CD14-positive monocyte (primary cell): ENCODE data around the gene INHBC. TPM values are rescaled to one million over a fixed set of nuclear protein-coding genes. Genes with fewer than 3 reads are reported as not detected.

Experiments
- DNase-seq, 3 donors: peaks; one replicate each; pipeline ENCODE4 v3.0.0-alpha.2; 2011 to 2022
- H2AFZ ChIP-seq: 2 replicates; pipeline ENCODE4 v1.6.0; 2012; ENCODE audit warnings: mild to moderate bottlenecking, low read depth, low read length, inconsistent platforms; ENCODE audit not compliant: insufficient read depth, poor library complexity, severe bottlenecking
- H3K27ac ChIP-seq, 2 donors: 1 replicate in 1 of 2; 2 replicates in 1 of 2; pipeline ENCODE4 v1.5.1; 2012 to 2013; ENCODE audit warnings: low read length in 2 of 2, control low read depth in 1 of 2, inconsistent platforms in 1 of 2, low read depth in 1 of 2, mild to moderate bottlenecking in 1 of 2
- H3K27me3 ChIP-seq, 2 donors: one replicate each; pipeline versions ENCODE4 v1.6.0 to v1.6.1; 2011 to 2013; ENCODE audit warnings: low read length in 2 of 2; ENCODE audit not compliant: control insufficient read depth in 2 of 2, insufficient read depth in 2 of 2
- H3K36me3 ChIP-seq, 2 donors: replicated peaks in 1 of 2; 1 replicate in 1 of 2; 2 replicates in 1 of 2; pipeline versions ENCODE4 v1.5.1 to v1.6.1; 2012 to 2013; ENCODE audit warnings: low read length in 2 of 2, control low read depth in 1 of 2, inconsistent platforms in 1 of 2, mild to moderate bottlenecking in 1 of 2; ENCODE audit not compliant: insufficient read depth in 2 of 2, control insufficient read depth in 1 of 2
- H3K4me1 ChIP-seq, 2 donors: 1 replicate in 1 of 2; 2 replicates in 1 of 2; pipeline versions ENCODE4 v1.5.1 to v1.6.1; 2012 to 2013; ENCODE audit warnings: low read length in 2 of 2, control low read depth in 1 of 2, inconsistent platforms in 1 of 2, mild to moderate bottlenecking in 1 of 2, moderate library complexity in 1 of 2; ENCODE audit not compliant: insufficient read depth in 2 of 2, control insufficient read depth in 1 of 2
- H3K4me2 ChIP-seq: replicated peaks from 2 replicates; pipeline ENCODE3; 2012; ENCODE audit warnings: low read length, moderate library complexity, mild to moderate bottlenecking; ENCODE audit not compliant: poor library complexity, severe bottlenecking; ENCODE audit errors: extremely low read depth
- H3K4me3 ChIP-seq, 3 experiments: fragments of 200-600 bp in 1 of 3; sonication (generic) in 1 of 3; replicated peaks in 1 of 3; 1 replicate in 2 of 3; 2 replicates in 1 of 3; pipeline ENCODE4 v1.5.1; 2011 to 2013; ENCODE audit warnings: low read length in 3 of 3, mild to moderate bottlenecking in 3 of 3, control low read depth in 2 of 3, low read depth in 2 of 3, inconsistent platforms in 1 of 3, moderate library complexity in 1 of 3
- H3K79me2 ChIP-seq: 2 replicates; pipeline ENCODE4 v1.6.0; 2012; ENCODE audit warnings: mild to moderate bottlenecking, control low read depth, inconsistent platforms, low read length, moderate library complexity; ENCODE audit not compliant: insufficient read depth
- H3K9ac ChIP-seq: 2 replicates; pipeline ENCODE4 v1.6.0; 2017; ENCODE audit warnings: low read length, mild to moderate bottlenecking; ENCODE audit not compliant: insufficient read depth, poor library complexity, severe bottlenecking
- H3K9me3 ChIP-seq, 2 donors: replicated peaks in 1 of 2; 1 replicate in 1 of 2; 2 replicates in 1 of 2; pipeline versions ENCODE4 v1.5.1 to v1.6.1; 2012 to 2013; ENCODE audit warnings: low read length in 2 of 2, control low read depth in 1 of 2; ENCODE audit not compliant: control insufficient read depth in 1 of 2, insufficient read depth in 1 of 2
- H4K20me1 ChIP-seq: 2 replicates; pipeline ENCODE4 v1.6.0; 2012; ENCODE audit warnings: mild to moderate bottlenecking, low read length, control low read depth, moderate library complexity; ENCODE audit not compliant: insufficient read depth
- H3K27ac Mint-ChIP-seq, 7 donors: one replicate each; pipeline ENCODE4 v1.8.0; 2020; ENCODE audit warnings: mild to moderate bottlenecking in 7 of 7, mixed read lengths in 7 of 7, moderate library complexity in 6 of 7, inconsistent platforms in 2 of 7
- H3K27me3 Mint-ChIP-seq, 3 donors: one replicate each; pipeline ENCODE4 v1.8.0; 2021 to 2022; ENCODE audit warnings: low read depth in 3 of 3, mild to moderate bottlenecking in 3 of 3, mixed read lengths in 3 of 3, moderate library complexity in 3 of 3, inconsistent platforms in 1 of 3
- H3K36me3 Mint-ChIP-seq, 2 donors: one replicate each; pipeline ENCODE4 v1.8.0; 2020; ENCODE audit warnings: mixed read lengths in 2 of 2, inconsistent platforms in 1 of 2, mild to moderate bottlenecking in 1 of 2
- H3K4me1 Mint-ChIP-seq: one replicate; pipeline ENCODE4 v1.8.0; 2020; ENCODE audit warnings: mild to moderate bottlenecking, mixed read lengths
- H3K4me3 Mint-ChIP-seq, 2 donors: one replicate each; pipeline ENCODE4 v1.8.0; 2020; ENCODE audit warnings: mild to moderate bottlenecking in 2 of 2, mixed read lengths in 2 of 2, moderate library complexity in 1 of 2
- H3K9me3 Mint-ChIP-seq, 7 donors: one replicate each; pipeline ENCODE4 v1.8.0; 2020 to 2022; ENCODE audit warnings: mixed read lengths in 7 of 7, mild to moderate bottlenecking in 6 of 7, moderate library complexity in 6 of 7, inconsistent platforms in 2 of 7
- CTCF ChIP-seq: fragments of 200-600 bp; IDR thresholded peaks from one replicate; pipeline ENCODE4 v1.8.0; 2022; ENCODE audit warnings: antibody characterized with exemption, mild to moderate bottlenecking
- WGBS: methylation state at CpG from one replicate; pipeline ENCODE4 v1.1.5; 2013; ENCODE audit warnings: missing lambda C conversion rate; ENCODE audit not compliant: insufficient coverage; 5-methylcytosine and 5-hydroxymethylcytosine counted together
- intact Hi-C, 2 donors: fragments of 100-400 bp; cut with micrococcal nuclease; formaldehyde crosslinking; loops; one replicate each; pipeline versions ENCODE4 v1.15.0 to v1.15.1; 2023
- polyA plus RNA-seq, 3 donors: library from polyadenylated mRNA; depleted of rRNA in 1 of 3; unstranded in 2 of 3; stranded (reverse) in 1 of 3; fragments of 300-500 nt in 2 of 3; fragments of >200 nt in 1 of 3; fragmentation: Illumina TruSeq in 2 of 3; gene quantifications; 1 replicate in 2 of 3; 2 replicates in 1 of 3; pipeline ENCODE4 v1.2.3, GENCODE V29; 2012 to 2021

The INHBC gene
- polyA plus RNA-seq, 3 donors, result not detected

- H3K27ac ChIP-seq, result peak overlapping the region in 1 of 2 donors; percentile 61
- peaks cover 37 to 52% of the 10 kb centered on the region in 2 donors for H3K36me3 Mint-ChIP-seq
- no peak overlapping the region for H3K4me2 ChIP-seq
- peaks cover 24 to 41% of the 10 kb centered on the region in 2 donors for H3K36me3 ChIP-seq
- H3K9me3 Mint-ChIP-seq, result peaks cover 0 to 2% (median 0%) of the 10 kb centered on the region in 7 donors
- H3K79me2 ChIP-seq, result peaks cover 85% of the 10 kb centered on the region
- no peaks in the 10 kb centered on the region for H3K9me3 ChIP-seq
- no peaks in the 10 kb centered on the region for H3K4me1 ChIP-seq
- H3K27me3 Mint-ChIP-seq, result no peaks in the 10 kb centered on the region
- no peak for DNase-seq
- no peaks in the 10 kb centered on the region for H3K27me3 ChIP-seq
- H3K4me3 ChIP-seq, result no peak overlapping the region
- WGBS, result no CpG with 5 or more reads among the region's 9 CpGs
- peaks cover 89% of the 10 kb centered on the region for H4K20me1 ChIP-seq
- no peak overlapping the region for H3K4me3 Mint-ChIP-seq
- H3K4me1 Mint-ChIP-seq, result peaks cover 12% of the 10 kb centered on the region
- no peak for TF ChIP-seq CTCF
- intact Hi-C loops, result no loop called here
- no peak overlapping the region for H3K9ac ChIP-seq
- H3K27ac Mint-ChIP-seq, result peak overlapping the region in 1 of 7 donors; percentile 34
- H2AFZ ChIP-seq, result no peak overlapping the region
These were observed 16.3 kb upstream of the INHBC start for GRCh38 chr12:57418255-57418654.

- TF ChIP-seq CTCF, result no peak
- intact Hi-C loops, result no loop called here
- WGBS, result 100% methylated on average over 2 of the region's 2 CpGs
- no peaks in the 10 kb centered on the region for H3K9me3 ChIP-seq
- no peak overlapping the region for H3K27ac ChIP-seq
- H3K79me2 ChIP-seq, result peaks cover 80% of the 10 kb centered on the region
- no peak overlapping the region for H2AFZ ChIP-seq
- H3K27me3 Mint-ChIP-seq, result no peaks in the 10 kb centered on the region
- peaks cover 36 to 56% of the 10 kb centered on the region in 2 donors for H3K36me3 Mint-ChIP-seq
- H3K4me3 Mint-ChIP-seq, result no peak overlapping the region
- peaks cover 78% of the 10 kb centered on the region for H4K20me1 ChIP-seq
- peaks cover 26 to 49% of the 10 kb centered on the region in 2 donors for H3K36me3 ChIP-seq
- H3K4me1 ChIP-seq, result no peaks in the 10 kb centered on the region
- H3K9me3 Mint-ChIP-seq, result peaks cover 0 to 2% (median 0%) of the 10 kb centered on the region in 7 donors
- no peak overlapping the region for H3K4me2 ChIP-seq
- H3K27ac Mint-ChIP-seq, result peak overlapping the region in 1 of 7 donors; percentile 30
- H3K27me3 ChIP-seq, result no peaks in the 10 kb centered on the region
- no peak for DNase-seq
- H3K4me3 ChIP-seq, result no peak overlapping the region
- H3K9ac ChIP-seq, result no peak overlapping the region
- H3K4me1 Mint-ChIP-seq, result peaks cover 12% of the 10 kb centered on the region
These were observed 15.1 kb upstream of the INHBC start for GRCh38 chr12:57419495-57419894.
